Measurements from ENCODE around the gene DUSP28. TPM values are rescaled to one million over a fixed set of nuclear protein-coding genes. Genes with fewer than 3 reads are reported as not detected.

Gene DUSP28
- total RNA-seq, 1 donor from 2014 or later = 8.9 TPM

DNA sequence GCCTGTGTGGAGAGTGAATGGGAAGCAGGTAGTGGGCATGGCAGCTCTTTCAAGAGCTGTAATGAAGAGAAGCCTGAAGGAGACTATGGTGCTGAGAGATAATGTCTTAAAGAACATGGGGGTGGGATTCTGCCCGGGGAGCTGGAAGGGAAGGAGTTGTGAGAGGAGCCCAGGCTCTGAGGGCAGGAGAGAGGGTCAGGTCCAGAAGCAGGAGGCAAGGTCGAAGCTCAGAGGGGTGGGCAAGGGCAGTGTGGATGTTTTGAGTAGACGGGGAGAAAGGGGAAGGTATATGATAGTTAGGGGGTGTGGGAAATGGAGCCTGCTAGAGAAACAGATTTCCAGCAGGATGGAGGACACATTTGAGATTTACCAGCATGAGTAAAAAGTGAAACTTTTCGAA is 28.5 kb downstream of the DUSP28 start:
- Histone ChIP-seq H3K36me3 (no peaks in the 10 kb centered on the region), H3K9ac (no peak overlapping the region), H3K27me3 (no peaks in the 10 kb centered on the region), H3K4me2 (peak overlapping the region; percentile 91), H2AFZ (replicated peaks) (no peak overlapping the region), H3K4me1 (peaks cover 19% of the 10 kb centered on the region), H3K27ac (no peak overlapping the region), H3K79me2 (ENCODE audit: low read depth) (peaks cover 63% of the 10 kb centered on the region), H3K4me3 (no peak overlapping the region), H3K9me3 (ENCODE audit: low read depth) (no peaks in the 10 kb centered on the region), H4K20me1 (ENCODE audit: low read depth) (peaks cover 46% of the 10 kb centered on the region), H3F3A (ENCODE audit: low read depth) (no peaks in the 10 kb centered on the region)
- no peaks in the 10 kb centered on the region for H3K27me3 Mint-ChIP-seq (ENCODE audit: insufficient read depth, low read depth)
- no peaks in the 10 kb centered on the region for H3K9me3 Mint-ChIP-seq
- no peak for TF ChIP-seq EZH2phosphoT487 (IDR thresholded peaks at IDR 0.05)
- no peak for TF ChIP-seq EZH2 (IDR thresholded peaks at IDR 0.05)
- TF ChIP-seq, protein P1, sequence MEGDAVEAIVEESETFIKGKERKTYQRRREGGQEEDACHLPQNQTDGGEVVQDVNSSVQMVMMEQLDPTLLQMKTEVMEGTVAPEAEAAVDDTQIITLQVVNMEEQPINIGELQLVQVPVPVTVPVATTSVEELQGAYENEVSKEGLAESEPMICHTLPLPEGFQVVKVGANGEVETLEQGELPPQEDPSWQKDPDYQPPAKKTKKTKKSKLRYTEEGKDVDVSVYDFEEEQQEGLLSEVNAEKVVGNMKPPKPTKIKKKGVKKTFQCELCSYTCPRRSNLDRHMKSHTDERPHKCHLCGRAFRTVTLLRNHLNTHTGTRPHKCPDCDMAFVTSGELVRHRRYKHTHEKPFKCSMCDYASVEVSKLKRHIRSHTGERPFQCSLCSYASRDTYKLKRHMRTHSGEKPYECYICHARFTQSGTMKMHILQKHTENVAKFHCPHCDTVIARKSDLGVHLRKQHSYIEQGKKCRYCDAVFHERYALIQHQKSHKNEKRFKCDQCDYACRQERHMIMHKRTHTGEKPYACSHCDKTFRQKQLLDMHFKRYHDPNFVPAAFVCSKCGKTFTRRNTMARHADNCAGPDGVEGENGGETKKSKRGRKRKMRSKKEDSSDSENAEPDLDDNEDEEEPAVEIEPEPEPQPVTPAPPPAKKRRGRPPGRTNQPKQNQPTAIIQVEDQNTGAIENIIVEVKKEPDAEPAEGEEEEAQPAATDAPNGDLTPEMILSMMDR (IDR thresholded peaks at IDR 0.05) = no peak
- peaks cover 30% of the 10 kb centered on the region for H3K4me1 Mint-ChIP-seq
- no peak for DNase-seq (ENCODE audit: low spot score)
- H3K4me3 Mint-ChIP-seq = peak overlapping the region; percentile 95
- H3K27ac Mint-ChIP-seq = no peak overlapping the region
- peaks cover 9% of the 10 kb centered on the region for H3K36me3 Mint-ChIP-seq

DNA sequence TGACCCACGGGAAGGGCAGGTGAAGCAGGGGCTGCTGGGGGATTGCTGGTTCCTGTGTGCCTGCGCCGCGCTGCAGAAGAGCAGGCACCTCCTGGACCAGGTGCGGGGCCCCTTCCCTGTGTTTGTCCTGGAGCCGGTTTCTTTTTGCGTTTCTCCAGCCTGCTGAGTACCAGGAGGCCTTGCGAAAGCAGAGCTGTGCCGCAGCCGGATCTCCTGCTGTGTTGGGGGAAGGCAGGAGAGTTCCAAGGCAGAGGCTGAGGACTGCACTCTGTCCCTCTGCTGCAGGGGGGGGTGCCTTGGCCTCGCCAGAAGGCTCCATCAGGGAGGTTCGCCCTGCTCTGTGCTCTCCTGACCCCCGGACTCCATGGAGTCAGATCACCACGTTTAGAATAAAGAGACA is 29.2 kb downstream of the DUSP28 start:
- no peaks in the 10 kb centered on the region for H3K27me3 Mint-ChIP-seq (ENCODE audit: insufficient read depth, low read depth)
- Histone ChIP-seq H2AFZ (replicated peaks) (no peak overlapping the region), H3K9ac (no peak overlapping the region), H3K27ac (no peak overlapping the region), H3K9me3 (ENCODE audit: low read depth) (no peaks in the 10 kb centered on the region), H3K4me2 (no peak overlapping the region), H3K79me2 (ENCODE audit: low read depth) (peaks cover 56% of the 10 kb centered on the region), H3K4me1 (peaks cover 19% of the 10 kb centered on the region), H3F3A (ENCODE audit: low read depth) (no peaks in the 10 kb centered on the region), H3K4me3 (no peak overlapping the region), H4K20me1 (ENCODE audit: low read depth) (peaks cover 46% of the 10 kb centered on the region), H3K27me3 (no peaks in the 10 kb centered on the region), H3K36me3 (no peaks in the 10 kb centered on the region)
- peak overlapping the region; percentile 95 for H3K4me3 Mint-ChIP-seq
- no peak overlapping the region for H3K27ac Mint-ChIP-seq
- TF ChIP-seq EZH2phosphoT487 (IDR thresholded peaks at IDR 0.05) = no peak
- TF ChIP-seq, protein P1 (IDR thresholded peaks at IDR 0.05) = no peak
- TF ChIP-seq EZH2 (IDR thresholded peaks at IDR 0.05) = no peak
- peaks cover 9% of the 10 kb centered on the region for H3K36me3 Mint-ChIP-seq
- peaks cover 29% of the 10 kb centered on the region for H3K4me1 Mint-ChIP-seq
- no peak for DNase-seq (ENCODE audit: low spot score)
- H3K9me3 Mint-ChIP-seq = no peaks in the 10 kb centered on the region

DNA sequence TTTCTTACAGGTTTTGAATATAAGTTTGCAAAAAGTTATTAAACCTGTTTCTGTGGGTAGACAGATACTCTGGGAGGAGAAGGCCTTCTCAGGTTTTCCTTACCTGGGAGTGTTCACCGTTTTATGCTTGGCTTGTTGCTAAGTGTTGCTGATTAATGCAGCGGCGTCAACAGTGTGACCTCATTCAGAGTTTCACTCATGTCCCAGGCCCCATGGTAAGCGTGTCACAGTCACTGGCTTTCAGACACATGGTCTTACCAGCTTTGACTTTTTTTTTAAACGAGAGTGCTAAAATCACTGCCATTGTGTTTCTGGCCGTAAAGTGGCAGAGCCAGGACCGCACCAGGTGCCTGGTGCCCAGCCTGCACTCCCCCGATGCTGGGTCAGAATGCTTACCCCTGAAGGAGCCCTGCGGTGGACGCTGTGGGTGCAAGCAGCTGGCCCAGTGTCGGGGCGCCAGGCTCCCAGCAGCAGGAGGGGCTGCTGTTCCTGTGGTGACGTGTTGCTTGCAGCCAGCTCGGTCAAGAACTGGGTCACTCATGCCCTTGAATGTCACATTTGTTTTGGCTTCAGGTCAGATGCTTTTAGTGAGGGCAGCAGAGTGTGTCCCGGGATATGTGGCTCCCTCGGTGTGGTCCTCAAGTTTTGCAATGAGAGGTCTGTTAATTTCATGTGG is 29.8 kb downstream of the DUSP28 start:
- DNase-seq (ENCODE audit: low spot score) = no peak
- Mint-ChIP-seq H3K27me3 (ENCODE audit: insufficient read depth, low read depth) (no peaks in the 10 kb centered on the region), H3K9me3 (no peaks in the 10 kb centered on the region), H3K4me3 (no peak overlapping the region), H3K4me1 (peaks cover 24% of the 10 kb centered on the region), H3K36me3 (peaks cover 9% of the 10 kb centered on the region), H3K27ac (no peak overlapping the region)
- Histone ChIP-seq H3K9ac (no peak overlapping the region), H4K20me1 (ENCODE audit: low read depth) (peaks cover 42% of the 10 kb centered on the region), H3K27me3 (no peaks in the 10 kb centered on the region), H3K4me3 (no peak overlapping the region), H3K36me3 (no peaks in the 10 kb centered on the region), H3K27ac (no peak overlapping the region), H3K9me3 (ENCODE audit: low read depth) (no peaks in the 10 kb centered on the region), H3F3A (ENCODE audit: low read depth) (no peaks in the 10 kb centered on the region), H3K4me1 (peaks cover 15% of the 10 kb centered on the region), H2AFZ (replicated peaks) (no peak overlapping the region), H3K4me2 (no peak overlapping the region), H3K79me2 (ENCODE audit: low read depth) (peaks cover 50% of the 10 kb centered on the region)
- TF ChIP-seq EZH2 (IDR thresholded peaks at IDR 0.05) (no peak), EZH2phosphoT487 (IDR thresholded peaks at IDR 0.05) (no peak)
- TF ChIP-seq, protein P1 (IDR thresholded peaks at IDR 0.05) = no peak
